ENCODE measurements around the gene CKLF.

DNA sequence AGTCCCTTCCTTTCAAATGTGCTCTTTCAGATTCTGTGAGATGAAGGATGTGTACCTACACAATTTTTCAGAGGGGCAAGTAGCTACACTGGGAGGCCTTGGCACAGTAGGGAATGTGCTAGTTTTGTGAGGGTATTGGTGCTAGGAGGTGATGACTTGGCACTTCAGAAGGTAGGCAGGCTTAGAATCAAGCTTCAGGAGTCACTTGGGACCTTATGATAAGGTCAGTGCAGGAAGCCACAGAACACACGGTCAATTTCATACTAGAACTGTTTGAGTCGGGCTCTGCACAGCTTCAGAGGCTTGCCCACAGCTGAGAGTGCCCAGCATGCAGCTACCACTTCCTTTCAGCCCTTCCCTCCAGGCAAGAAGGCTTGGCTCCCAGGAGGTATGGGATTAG lies 20.0 kb downstream of the CKLF start:
- TF ChIP-seq, protein P1, sequence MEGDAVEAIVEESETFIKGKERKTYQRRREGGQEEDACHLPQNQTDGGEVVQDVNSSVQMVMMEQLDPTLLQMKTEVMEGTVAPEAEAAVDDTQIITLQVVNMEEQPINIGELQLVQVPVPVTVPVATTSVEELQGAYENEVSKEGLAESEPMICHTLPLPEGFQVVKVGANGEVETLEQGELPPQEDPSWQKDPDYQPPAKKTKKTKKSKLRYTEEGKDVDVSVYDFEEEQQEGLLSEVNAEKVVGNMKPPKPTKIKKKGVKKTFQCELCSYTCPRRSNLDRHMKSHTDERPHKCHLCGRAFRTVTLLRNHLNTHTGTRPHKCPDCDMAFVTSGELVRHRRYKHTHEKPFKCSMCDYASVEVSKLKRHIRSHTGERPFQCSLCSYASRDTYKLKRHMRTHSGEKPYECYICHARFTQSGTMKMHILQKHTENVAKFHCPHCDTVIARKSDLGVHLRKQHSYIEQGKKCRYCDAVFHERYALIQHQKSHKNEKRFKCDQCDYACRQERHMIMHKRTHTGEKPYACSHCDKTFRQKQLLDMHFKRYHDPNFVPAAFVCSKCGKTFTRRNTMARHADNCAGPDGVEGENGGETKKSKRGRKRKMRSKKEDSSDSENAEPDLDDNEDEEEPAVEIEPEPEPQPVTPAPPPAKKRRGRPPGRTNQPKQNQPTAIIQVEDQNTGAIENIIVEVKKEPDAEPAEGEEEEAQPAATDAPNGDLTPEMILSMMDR (IDR thresholded peaks at IDR 0.05): no peak
- no peak for TF ChIP-seq POLR2A (IDR thresholded peaks at IDR 0.05)
